Measurements from ENCODE around the gene MICAL2. TPM values are rescaled to one million over a fixed set of nuclear protein-coding genes. Genes with fewer than 3 reads are reported as not detected.

MICAL2 gene
- total and polyA plus RNA-seq, 2 of the 8 experiments (the other 6 are each of a cell fraction or from before 2014, with no cell fraction given) = 1.3 to 4.1 TPM

GRCh38 chr11:12280199-12280837 lies 169.9 kb downstream of the MICAL2 start:
- 92% methylated on average over 4 of the region's 4 CpGs; no CpG with 5 or more reads in 1 of the 2 experiments for WGBS, 2 experiments (ENCODE audit: extremely low coverage in 1 of 2, insufficient coverage in 1 of 2, insufficient read length in 1 of 2, insufficient replicate concordance in 2 of 2, low coverage in 1 of 2, low lambda C conversion rate in 2 of 2, missing lambda C conversion rate in 1 of 2)
- CTCF ChIA-PET (ENCODE audit: partially characterized antibody) = interaction anchor here (0.5 to 22.1 kb wide), 29 partner anchors 10 to 405 kb away, joined by 3 to 403 read pairs (median 5); partner anchors contain the start of gene MICAL2

More at GRCh38 chr11:12280199-12280837, 169.9 kb downstream of the MICAL2 start:
- Histone ChIP-seq H3K56ac (replicated peaks; ENCODE audit: insufficient read length, low read depth, low read length) (no peak overlapping the region), H4K5ac (ENCODE audit: insufficient read length, low read depth, low read length) (no peak overlapping the region), H3K9me3 (ENCODE audit: insufficient read depth in 2 of 2, low read depth in 1 of 2, low read length in 1 of 2) (no peaks in the 10 kb centered on the region), H4K20me1 (replicated peaks in 1 of 2; ENCODE audit: control insufficient read depth in 1 of 2, insufficient read depth in 2 of 2, low read length in 2 of 2) (no peaks in the 10 kb centered on the region), H3K27me3 (replicated peaks in 1 of 4; ENCODE audit: control insufficient read depth in 3 of 4, extremely low read depth in 1 of 4, insufficient read depth in 3 of 4, low read length in 3 of 4) (no peaks in the 10 kb centered on the region), H3K79me1 (ENCODE audit: low read depth, low read length) (no peaks in the 10 kb centered on the region), H3K79me2 (ENCODE audit: control insufficient read depth in 1 of 2, insufficient read depth in 2 of 2, low read length in 2 of 2) (no peaks in the 10 kb centered on the region), H3K36me3 (ENCODE audit: control insufficient read depth in 2 of 4, insufficient read depth in 4 of 4, low read length in 3 of 4) (no peaks in the 10 kb centered on the region), H2BK5ac (ENCODE audit: low read depth, low read length) (no peak overlapping the region), H2BK12ac (ENCODE audit: low read depth, low read length) (no peak overlapping the region), H3K23me2 (ENCODE audit: low read depth, low read length) (no peaks in the 10 kb centered on the region; the same call in 1 of the 2 replicates), H2AFZ (ENCODE audit: low read length) (no peak overlapping the region; the same call in 1 of the 2 replicates), H3K9ac (replicated peaks in 1 of 4; ENCODE audit: extremely low read depth in 1 of 4, low read depth in 3 of 4, low read length in 3 of 4) (no peak overlapping the region), H2BK120ac (replicated peaks; ENCODE audit: low read depth, low read length) (no peak overlapping the region), H2AK5ac (ENCODE audit: low read depth, low read length) (no peak overlapping the region), H3K4me2 (ENCODE audit: insufficient read depth in 1 of 2, low read depth in 2 of 2, low read length in 2 of 2) (no peak overlapping the region), H3K4ac (replicated peaks; ENCODE audit: insufficient read length, low read depth, low read length) (no peak overlapping the region), H3K23ac (ENCODE audit: insufficient read length) (no peak overlapping the region), H4K8ac (ENCODE audit: extremely low read depth, insufficient read depth, low read length) (no peak overlapping the region), H3K14ac (ENCODE audit: insufficient read length) (no peak overlapping the region), H4K91ac (replicated peaks; ENCODE audit: insufficient read length, low read length) (peak overlapping the region; percentile 37), H2BK20ac (ENCODE audit: low read length) (no peak overlapping the region), H3K27ac (ENCODE audit: low read depth, low read length) (no peak overlapping the region), H3K4me1 (replicated peaks in 1 of 4; ENCODE audit: control insufficient read depth in 3 of 4, insufficient read depth in 4 of 4, low read length in 3 of 4) (peaks cover 0 to 6% (median 0%) of the 10 kb centered on the region in 4 experiments; a peak in 1 of 7 replicates), H2BK15ac (ENCODE audit: low read length) (no peak overlapping the region), H3K18ac (ENCODE audit: extremely low read depth, low read length) (no peak overlapping the region), H3K4me3 (ENCODE audit: extremely low read depth in 1 of 4, insufficient read depth in 2 of 4, low read depth in 3 of 4, low read length in 4 of 4) (no peak overlapping the region)
- TF ChIP-seq CTCF (IDR thresholded peaks at IDR 0.05; ENCODE audit: control extremely low read depth in 1 of 3, insufficient read depth in 1 of 3, low read depth in 1 of 3, low read length in 3 of 3) (no peak), NRF1 (IDR thresholded peaks at IDR 0.05; ENCODE audit: low read depth, low read length) (no peak), RNF2 (IDR thresholded peaks at IDR 0.05; ENCODE audit: borderline replicate concordance, low read depth, low read length, missing control alignments, poor library complexity, severe bottlenecking) (no peak), SIN3A (conservative IDR thresholded peaks at IDR 0.05 in 1 of 2, IDR thresholded peaks at IDR 0.05 in 1 of 2; ENCODE audit: low read depth in 1 of 2, low read length in 2 of 2) (no peak), ATF3 (IDR thresholded peaks at IDR 0.05; ENCODE audit: insufficient read depth, low read depth, low read length) (no peak), SRF (IDR thresholded peaks at IDR 0.05; ENCODE audit: low read depth, low read length) (no peak)
- POLR2A ChIA-PET (ENCODE audit: partially characterized antibody) = no interaction called here
- DNase-seq (ENCODE audit: low read depth in 1 of 2, low spot score in 2 of 2) = peak in 1 of 2 experiments; percentile 24
- FAIRE-seq = no peak

Data from H1 (cell line).